Midbrain (tissue), 1 donor: ENCODE measurements around the gene RDH16.

Source experiments
- DNase-seq: peaks from one replicate; lab custom pipeline; 2025; lab: John Stamatoyannopoulos, UW

The RDH16 gene

DNA sequence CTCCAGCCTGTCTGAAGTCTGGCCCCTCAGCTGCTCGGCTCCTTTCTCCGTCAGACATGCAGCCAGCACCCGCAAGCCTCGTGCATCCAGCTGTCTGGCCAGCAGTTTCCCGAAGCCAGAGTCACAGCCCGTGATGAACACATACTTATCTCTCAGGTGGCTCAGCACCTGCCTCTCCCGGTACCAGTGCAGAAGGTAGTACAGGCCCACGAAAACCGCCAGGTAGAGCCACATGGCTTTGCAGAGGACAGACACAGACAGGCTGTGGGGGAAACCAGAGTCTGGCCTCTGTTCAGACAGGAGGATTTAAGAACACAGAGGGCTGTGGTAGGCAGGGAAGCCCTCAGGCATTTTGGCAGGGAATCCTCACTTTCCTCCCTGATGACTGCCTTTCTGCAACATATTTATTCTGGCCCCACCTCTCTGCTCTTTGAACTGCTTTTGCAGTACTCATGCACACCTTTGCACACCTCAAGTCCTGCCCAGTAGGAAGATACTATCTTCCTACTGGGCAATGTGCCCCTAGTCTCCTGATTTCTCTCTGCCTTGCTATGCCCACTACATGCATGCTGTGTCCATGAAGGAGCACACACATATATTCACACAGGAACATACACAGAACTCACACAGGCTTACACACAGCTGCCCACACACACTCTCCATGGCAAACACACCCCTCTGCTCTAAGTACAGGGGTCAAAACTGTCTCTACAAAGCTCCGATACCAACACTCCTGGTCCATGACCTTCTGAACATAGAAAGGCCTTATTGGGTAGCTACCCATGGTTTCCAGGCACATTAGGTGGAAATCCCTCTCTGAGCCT, at the start of gene RDH16:
Gene RDH16 (minus strand): TSS at position 380 of the 824 bp plus-strand sequence. CDS start 146 bp downstream, at position 234.
- no peak for DNase-seq

DNA sequence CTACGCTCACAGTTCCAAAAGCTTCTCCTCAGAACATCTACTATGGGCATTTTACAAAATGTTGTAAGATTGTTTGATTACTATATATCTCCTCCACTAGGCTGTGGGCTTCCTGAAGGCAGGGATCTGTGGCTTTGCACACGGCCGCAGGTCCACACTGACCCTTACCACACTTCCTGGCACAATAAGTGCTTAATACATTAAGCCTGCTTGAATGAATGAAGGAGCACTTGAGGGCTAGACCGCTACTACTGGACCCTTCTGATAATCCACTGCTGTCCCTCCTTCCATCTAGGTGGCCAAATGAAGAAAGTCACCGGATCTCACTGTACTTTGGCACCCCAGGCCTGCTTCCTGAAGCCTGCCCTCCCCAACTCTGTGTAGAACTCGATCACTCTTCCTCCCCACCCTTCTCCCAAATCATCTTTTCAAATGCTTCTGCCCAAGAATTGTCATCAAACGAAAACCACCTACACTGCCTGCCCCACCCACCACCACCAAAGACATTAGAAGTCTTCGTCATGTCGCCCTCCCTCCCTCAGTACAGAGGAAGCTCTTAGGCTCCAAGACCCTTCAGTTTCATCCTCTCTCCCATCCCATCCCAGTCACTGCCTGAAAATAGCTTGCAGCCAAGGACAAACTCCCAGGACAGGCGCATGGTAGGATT, 49.5 kb upstream of the RDH16 start:
- DNase-seq = no peak

GRCh38 chr12:57005980-57006808, 48.8 kb upstream of the RDH16 start, which contains the start of gene ZBTB39:
ZBTB39 (minus strand) TSS chr12:57006546; CDS start chr12:57004917, 1,629 bp downstream.
- peak; percentile 60 for DNase-seq

DNA sequence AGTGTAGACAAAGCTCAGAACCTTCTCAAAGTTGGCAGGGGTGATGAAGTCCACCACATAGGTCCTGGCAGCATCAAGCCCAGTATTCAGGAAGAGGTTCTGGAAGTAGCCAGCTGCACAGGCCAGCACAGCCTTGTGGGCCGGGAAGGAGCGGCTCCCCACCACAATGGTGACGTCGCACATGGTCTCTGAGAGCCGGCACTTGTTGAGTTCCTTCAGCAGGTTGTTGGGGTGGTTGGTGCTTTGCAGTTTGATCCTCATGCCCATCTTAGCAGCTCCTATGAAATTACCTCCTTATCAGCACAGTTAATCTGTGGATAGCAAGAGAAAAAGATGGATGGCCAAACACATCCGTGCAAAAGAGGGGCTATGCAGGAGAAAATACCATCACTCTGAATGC, 47.2 kb upstream of the RDH16 start:
- no peak for DNase-seq

GRCh38 chr12:57003395-57003794, 46.0 kb upstream of the RDH16 start:
- no peak for DNase-seq

DNA sequence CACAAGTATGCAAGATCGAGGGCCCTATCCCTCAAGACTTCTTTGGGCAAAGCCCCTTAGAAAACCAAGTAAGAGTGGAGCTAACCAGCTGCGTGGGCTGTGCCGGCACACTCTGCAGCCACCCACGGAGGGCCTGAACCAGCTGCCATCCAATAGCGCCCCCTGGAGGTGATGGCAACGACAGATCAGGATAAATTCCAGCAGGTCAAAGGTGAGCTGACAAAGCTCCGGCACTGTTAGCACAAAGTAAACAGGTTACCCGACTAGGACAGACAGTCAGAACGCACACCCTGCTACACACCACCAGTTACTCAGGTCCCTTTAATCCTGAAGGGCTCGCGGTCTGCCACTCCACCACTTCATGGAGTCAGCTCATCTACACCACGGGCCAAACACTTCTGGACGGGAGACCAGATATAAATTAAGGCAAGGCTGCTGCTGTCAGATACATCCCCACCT, 44.1 kb upstream of the RDH16 start:
- peak; percentile 30 for DNase-seq

DNA sequence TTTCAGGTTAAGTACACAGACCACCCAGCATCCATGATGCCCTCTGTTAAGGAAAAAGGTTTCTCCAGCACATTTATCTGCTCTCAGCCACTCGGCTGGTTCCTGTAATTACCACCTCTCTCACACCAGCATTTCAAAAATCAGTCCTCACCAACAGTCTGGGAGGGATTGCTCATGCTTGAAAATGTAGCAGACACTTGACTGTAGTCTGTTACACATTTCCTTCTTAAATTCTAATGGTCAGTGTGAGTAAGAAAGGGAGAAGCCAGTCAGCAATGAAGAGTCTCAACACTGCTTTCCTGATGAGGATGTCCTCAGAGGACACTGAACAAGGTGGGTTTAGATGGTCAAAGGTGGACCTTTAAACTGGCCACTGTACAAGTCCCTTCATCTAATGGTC, 43.0 kb upstream of the RDH16 start:
- no peak for DNase-seq

- DNase-seq = no peak
Measured at GRCh38 chr12:56999456-56999855, 42.0 kb upstream of the RDH16 start.

- no peak for DNase-seq
Measured at GRCh38 chr12:56998981-56999380, 41.6 kb upstream of the RDH16 start.

DNA sequence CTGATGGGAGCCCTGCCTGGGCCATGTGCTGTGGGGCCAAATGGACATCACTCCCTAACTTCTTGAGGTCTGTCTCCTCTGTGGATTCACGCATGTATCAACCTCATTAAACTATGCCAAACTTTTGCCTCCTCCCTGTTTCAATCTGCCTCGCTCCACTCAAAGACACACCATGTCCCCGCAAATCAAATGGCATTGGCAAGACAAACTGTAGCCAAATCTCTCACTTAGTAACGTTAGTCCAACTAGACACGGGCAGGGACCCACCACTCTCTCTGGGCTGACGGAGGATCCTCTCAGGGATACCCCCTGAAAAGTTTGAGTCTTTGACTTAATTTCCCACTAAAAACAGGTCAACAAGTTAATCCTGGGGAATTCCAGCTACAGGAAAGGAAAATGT, 40.9 kb upstream of the RDH16 start:
- DNase-seq = no peak

GRCh38 chr12:56996793-56997545, 39.6 kb upstream of the RDH16 start:
- DNase-seq = no peak

- DNase-seq = no peak
Measured at GRCh38 chr12:56995930-56996496, 38.6 kb upstream of the RDH16 start.

GRCh38 chr12:56995201-56995929, 38.0 kb upstream of the RDH16 start:
- no peak for DNase-seq

DNA sequence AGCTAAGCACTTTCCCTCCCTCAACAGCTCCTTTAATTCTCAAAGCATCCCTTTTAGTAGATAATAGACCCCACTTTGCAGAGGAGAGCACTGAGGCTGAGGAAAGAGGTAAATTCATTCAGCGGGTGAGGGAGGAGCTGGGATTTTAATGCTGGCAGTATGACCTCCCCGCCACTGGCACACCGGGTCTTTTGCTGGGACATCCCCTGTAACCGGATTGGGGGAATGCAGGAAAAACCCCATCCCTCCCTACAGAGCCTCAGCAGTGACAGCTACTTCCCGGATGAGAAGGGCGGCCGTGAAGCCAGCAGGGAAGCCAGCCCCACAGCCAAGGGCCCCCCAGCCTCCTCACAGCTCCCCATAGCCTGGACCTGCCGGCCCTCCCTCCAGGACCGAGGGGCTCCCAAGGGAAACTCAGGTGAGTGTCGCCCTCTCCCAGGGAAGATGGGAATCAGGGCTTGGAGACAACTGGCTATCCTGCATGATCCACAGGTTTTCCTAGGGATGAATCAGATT, 36.9 kb upstream of the RDH16 start:
- no peak for DNase-seq

GRCh38 chr12:56993346-56993745, 35.9 kb upstream of the RDH16 start:
- DNase-seq = no peak

DNA sequence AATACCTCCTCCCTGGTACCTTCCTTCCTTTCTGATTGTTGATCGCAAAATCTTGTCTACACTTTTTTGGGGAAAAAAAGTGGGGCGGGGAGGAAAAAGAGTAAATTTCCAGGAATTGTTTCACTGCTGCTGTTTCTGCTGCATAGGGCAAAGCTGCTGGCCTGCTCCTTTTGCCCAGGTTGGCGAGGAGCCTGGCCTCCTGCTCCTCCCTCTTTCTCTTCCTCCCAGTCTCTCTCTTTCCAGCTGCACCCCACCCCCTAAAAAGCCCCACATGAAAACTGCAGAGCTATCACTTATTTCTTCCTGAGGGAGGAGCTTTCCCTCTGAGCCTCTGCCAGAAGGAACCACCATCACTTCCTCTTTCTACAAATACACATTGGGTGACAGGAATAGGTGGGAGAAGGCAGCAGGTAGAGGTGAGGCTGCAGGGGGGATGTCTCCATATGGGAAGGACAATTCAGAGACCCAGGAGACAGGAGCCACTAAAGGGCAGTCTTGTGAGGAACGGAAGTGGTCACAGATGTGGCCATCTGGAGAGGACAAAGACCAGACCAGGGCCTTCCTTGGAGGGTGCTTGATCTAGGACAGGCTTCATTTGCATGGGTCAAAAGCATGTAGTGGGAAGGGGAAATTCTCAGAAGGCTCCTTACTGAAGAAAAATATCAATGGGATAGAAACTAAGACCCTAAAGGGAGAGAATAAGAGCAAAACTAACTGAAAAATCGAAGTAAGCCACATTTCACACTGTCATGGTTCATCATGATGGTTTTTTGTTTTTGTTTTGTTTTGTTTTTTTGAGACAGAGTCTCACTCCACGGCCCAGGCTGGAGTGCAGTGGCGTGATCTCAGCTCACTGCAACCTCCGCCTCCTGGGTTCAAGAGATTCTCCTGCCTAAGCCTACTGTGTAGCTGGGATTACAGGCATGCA, 34.2 kb upstream of the RDH16 start:
- peak; percentile 36 for DNase-seq

DNA sequence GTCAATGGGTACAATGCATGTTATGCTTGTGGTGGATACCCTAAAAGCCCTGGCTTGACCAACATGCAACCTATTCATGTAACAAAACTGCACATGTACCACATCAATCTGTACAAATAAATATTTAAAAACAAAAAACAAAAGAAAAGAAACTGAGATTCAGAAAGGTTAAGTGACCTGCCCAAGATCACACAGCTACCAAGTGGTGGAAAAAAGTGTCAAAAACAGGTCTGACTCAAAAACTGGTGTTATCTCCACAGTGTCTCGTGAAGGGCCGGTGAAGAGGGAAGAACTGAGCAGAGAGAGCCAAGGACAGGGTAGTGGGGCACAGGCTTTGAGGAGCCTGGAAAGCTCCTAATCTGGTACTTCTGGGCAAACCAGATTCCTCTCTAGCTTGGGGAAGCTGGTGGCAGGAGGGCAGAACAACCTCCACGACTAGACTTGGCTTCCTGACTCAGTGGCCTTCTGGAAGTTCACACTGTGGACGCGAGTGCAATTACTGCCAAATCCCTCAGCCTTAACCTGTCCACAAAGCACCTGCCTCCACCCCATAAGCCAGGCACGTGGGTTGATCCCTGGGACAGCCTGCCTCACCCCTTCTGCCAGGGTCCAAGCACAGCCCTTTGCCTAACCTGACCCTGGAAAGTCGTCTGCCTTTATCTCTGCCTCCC, 33.4 kb upstream of the RDH16 start:
- DNase-seq = no peak

DNA sequence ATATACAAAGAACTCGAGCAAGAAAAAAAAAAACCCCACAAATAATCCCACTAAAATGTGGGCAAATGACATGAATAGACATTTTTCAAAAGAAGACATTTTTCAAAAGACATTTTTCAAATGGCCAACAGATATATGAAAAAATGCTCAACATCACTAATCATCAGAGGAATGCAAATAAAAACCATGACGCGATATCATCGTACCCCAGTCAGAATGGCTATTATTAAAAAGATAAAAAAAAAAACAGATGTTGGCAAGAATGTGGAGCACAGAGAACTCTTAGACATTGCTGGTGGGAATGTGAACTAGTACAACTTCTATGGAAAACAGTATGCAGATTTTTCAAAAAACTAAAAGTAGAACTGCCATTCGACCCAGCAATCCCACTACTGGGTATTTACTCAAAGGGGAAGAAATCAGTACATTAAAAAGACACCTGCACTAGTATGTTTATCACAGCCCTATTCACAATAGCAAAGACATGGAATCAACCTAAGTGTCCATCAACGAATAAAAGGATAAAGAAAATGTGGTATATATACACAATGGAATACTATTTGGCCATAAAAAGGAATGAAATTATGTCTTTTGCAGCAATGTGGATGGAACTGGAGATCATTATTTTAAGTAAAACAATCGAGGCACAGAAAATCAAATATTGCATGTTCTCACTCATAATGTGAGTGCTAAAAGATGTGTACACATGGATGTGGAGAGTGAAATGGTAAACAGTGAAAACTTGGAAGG, 32.6 kb upstream of the RDH16 start:
- no peak for DNase-seq
